ENCODE data around the gene TNIK.

The TNIK gene

DNA sequence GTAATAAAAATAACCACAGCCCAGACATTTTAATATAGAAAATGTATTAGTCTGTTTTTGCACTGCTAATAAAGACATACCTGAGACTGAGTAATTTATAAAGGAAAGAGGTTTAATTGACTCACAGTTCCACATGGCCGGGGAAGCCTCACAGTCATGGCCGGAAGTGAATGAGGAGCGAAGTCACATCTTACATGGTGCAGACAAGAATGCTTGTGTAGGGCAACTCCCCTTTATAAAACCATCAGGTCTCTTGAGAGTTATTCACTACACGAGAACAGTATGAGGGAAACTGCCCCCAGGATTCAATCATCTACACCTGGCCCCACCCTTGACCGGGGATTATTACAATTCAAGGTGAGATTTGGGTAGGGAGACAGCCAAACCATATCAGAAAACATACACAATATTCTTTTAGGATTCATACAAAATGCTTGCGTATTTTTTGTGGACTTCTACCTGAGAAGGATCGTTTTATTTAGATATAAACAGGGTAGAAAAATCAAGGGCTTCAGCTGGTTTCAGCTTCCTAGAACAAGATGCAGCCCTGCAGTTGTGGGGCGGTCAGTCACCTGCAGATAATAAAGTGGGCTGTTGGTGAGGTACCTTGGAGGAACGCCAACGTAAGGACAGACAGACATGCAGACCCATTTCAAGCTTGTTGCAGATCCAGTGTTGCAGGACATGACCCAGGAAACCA, 101.9 kb downstream of the TNIK start:
- DNase-seq (ENCODE audit: low spot score), result no peak

- DNase-seq (ENCODE audit: low spot score), result no peak
Observed at GRCh38 chr3:171357721-171358120, 102.5 kb downstream of the TNIK start.

DNA sequence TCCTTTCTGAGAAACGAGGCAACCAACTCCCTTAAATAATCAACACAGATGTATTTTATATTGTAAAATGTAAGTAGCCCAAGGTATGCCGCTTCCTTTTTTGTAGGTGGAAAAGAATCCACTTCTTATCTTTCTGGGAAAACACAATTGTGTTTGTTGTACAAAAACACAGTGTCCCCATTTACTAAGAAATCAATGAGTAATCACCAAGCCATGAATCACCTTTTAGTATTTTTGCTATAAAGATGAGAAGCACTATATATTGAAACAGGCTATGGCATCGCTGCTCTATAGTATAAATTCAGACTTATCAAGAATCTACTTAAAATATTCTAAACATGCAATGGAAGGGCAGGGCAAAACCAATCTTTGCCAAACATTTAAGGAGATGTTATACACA, 104.0 kb downstream of the TNIK start:
- no peak for DNase-seq (ENCODE audit: low spot score)

GRCh38 chr3:171354706-171355582, 105.3 kb downstream of the TNIK start:
- no peak for DNase-seq (ENCODE audit: low spot score)

DNA sequence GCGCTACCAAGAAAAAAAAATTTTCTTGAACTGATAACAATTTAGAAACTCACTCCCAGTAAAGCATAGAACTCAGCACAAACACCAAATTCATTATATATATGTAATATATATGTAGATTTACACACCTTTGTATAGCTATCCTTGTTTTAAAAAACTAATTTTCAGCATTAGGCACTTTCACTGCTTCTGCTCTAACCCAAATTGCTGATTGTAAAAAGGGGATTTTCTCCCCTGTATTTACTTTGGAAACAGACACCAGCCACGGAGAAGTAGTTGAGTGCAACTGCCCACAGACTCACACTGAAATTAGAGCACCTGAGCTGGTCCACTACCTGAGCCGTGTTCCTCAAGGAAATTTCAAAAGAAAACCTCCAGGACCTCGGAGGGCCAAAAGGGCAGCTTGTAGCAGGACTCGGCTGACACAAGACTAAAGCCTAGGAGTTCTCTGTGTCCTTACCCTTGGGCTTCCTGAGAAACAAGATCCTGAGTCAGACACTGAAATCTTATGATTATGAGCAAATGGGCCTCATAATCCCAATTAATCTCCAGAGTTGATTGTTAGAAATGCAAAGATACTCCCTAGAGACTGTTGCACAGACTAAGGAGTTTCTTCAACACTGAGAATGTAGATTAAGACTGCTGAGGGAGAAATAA, 106.0 kb downstream of the TNIK start:
- no peak for DNase-seq (ENCODE audit: low spot score)

- DNase-seq (ENCODE audit: low spot score), result no peak
Observed at GRCh38 chr3:171353423-171353822, 106.8 kb downstream of the TNIK start.

- no peak for DNase-seq (ENCODE audit: low spot score)
Observed at GRCh38 chr3:171352387-171352935, 107.7 kb downstream of the TNIK start.

GRCh38 chr3:171351676-171352075, 108.5 kb downstream of the TNIK start:
- DNase-seq (ENCODE audit: low spot score), result no peak

- DNase-seq (ENCODE audit: low spot score), result no peak
Observed at GRCh38 chr3:171350364-171350763, 109.8 kb downstream of the TNIK start.

DNA sequence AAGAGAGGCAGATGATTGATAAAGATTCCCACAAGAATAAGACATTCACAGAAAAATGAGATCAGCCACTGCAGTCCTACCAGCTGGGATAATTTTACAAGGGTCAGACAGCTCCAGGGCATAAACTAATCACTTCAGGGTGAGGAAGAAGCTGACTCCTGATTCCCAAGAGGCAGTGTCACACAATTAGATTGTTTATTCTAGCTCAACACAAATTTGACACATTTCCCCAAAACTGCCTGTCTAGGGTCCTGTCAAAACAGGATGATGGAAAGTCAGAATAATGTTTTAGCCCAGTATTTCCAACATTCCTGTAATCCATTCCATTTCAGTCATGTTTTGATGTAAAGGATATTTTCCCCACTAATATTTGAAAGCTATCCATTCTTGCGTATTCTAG, 110.8 kb downstream of the TNIK start:
- DNase-seq (ENCODE audit: low spot score), result no peak

GRCh38 chr3:171348121-171348520, 112.1 kb downstream of the TNIK start:
- DNase-seq (ENCODE audit: low spot score), result no peak

DNA sequence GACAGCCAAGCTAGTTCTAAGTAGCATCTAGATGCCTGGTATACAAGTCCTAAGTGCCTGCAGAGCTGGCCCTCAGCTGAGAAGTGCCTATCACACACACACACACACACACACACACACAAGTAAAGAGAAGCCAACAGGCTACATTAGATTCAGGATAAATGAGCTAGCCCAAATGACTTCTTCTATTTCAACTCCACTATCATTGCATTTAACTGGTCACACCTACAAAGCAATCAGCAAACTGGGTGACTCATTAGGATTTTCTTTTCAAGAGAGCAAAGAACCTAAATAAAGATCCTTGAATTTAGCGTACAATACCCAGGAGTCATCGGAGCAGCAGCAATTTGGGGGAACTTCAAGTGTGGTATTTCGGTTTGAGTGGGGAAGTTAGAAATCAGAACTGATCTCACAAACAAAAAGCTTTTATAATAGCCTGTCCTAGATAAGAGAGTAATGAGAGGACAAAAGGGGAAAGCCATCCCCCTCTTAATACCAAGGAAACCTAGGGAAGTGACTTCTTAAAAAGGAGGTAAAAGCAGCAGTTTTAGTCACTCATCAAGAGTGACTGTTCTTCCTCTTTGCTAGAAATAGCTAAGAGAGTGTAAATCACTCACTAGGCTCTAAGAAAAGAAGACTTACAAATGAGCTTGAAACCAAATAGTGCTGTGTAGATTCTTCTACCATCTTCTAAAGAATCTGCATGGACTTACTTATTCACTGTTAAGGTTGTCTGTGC, 112.7 kb downstream of the TNIK start:
- no peak for DNase-seq (ENCODE audit: low spot score)

DNA sequence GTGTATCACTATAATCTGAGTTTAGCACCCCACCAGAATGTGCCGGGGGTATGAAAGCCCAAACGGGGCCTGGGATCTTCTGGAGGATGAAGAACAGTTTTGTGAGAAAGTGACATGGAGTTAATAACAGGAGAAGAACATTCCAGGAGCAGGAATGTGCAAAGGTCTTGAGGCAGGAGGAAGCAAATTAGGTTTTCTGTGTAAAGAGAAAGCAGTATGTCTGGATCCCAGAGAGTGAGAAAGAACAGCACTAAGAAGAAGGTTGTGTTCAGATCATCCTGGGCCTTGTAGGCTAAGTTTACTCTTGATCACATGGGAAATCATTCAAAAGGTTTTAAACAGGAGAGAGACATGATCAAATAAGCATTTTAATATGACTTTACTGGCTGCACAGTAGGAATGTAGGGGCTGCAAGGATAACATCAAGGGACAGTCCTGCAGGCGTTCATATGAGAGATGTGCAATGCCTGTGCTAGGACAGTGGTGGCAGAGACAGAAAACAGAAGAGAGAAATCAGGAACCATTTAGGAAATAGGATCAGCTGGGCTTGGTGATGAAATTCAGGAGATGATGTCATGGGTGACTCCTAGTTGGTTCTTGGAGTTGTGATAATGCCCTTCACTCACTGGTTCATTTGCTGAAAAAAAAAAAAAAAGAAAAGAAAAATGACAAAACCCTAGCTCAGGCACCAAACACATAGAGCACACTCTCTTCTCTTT, 113.5 kb downstream of the TNIK start:
- DNase-seq (ENCODE audit: low spot score), result no peak

DNA sequence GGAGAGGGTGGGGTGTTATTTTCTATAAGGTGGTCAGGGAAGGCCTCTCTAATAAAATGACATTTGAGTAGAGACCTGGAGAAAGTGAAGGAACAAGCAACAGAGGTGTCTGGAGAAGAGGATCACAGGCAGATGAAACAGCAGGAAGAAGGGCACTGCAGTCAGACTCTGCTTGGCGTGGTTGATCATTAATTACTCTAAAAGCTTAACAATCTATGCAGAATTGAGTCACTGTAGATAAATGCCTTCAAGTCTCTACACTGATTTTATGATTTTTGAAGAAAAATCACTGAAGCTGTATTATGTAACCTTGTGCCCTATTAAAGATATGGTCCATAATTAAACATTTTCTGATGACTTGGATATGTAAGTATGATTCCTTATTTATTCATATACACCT, 114.2 kb downstream of the TNIK start:
- DNase-seq (ENCODE audit: low spot score), result no peak

- DNase-seq (ENCODE audit: low spot score), result no peak
Observed at GRCh38 chr3:171345107-171345843, 114.9 kb downstream of the TNIK start.

GRCh38 chr3:171343693-171344092, 116.5 kb downstream of the TNIK start:
- DNase-seq (ENCODE audit: low spot score), result no peak

DNA sequence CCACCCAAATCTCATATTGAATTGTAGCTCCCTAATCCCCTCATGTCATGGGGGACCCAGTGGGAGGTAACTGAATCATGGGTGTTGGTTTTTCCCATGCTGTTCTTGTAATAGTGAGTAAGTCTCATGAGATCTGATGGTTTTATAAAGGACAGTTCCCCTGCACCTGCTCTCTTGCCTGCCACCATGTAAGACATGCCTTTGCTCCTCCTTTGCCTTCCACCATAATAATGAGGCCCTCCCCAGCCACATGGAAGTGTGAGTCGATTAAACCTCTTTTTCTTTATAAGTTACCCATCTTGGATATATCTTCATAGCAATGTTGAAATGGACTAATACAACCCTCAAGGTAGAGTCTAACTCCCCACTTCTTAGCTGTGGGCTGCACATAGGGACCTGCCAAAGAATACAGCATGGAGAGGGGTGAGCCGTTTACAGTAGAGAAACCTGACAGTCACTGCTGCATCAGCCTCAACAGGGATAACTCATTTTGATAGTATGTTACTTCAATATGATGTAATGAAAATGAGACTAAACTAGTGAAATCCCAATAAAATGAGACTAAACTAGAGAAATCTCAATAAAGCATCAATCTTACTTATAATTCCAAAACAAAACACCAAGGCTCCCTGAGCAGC, 117.3 kb downstream of the TNIK start:
- DNase-seq (ENCODE audit: low spot score), result no peak

DNA sequence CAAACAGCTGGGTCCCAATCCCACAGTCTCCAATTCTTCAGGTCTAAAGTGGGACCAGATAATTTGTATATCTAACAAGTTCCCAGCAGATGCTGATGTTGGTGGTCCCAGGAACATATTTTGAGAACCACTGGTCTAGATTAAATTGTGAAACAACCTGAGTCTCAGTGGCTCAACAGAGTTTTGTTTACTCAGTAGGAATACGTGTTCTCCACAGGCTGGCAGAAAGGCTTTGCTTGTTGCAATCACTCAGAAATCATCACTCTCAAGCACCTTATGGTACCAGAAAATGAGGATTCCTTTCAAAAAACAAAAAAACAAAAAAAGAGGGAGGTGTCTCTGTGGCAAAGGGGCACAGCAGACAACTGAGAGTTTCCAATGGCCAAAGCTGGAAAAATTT, 118.0 kb downstream of the TNIK start:
- DNase-seq (ENCODE audit: low spot score), result no peak

GRCh38 chr3:171340434-171340833, 119.8 kb downstream of the TNIK start:
- no peak for DNase-seq (ENCODE audit: low spot score)

DNA sequence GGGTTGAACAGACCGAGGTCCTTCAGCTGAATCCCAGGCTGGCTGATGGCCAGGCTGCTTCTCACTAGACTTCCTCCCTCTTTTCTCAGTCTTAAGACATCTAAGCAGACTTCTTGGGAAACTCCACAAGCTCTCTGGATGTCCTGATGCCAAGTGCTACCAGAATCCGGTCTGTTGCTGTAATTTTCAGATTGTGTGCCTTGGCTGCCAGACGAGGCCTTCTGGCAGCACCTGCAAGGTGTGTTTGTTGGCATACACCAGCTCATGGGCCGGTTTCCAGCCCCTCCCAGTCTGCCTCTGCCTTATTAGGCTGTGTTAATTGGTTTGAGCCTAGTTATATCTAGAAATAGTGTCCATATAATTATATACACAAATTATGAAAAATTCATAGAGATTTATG, 120.6 kb downstream of the TNIK start:
- no peak for DNase-seq (ENCODE audit: low spot score)
